NK-92 treated with Interleukin-12 subunit alpha and Interleukin-12 subunit beta, amount 100 ng/mL, for 24 hours (cell line): ENCODE measurements around the gene PKDCC.

Experiments
- DNase-seq: peaks from one replicate; lab custom pipeline; 2025; lab: John Stamatoyannopoulos, UW

Gene PKDCC

DNA sequence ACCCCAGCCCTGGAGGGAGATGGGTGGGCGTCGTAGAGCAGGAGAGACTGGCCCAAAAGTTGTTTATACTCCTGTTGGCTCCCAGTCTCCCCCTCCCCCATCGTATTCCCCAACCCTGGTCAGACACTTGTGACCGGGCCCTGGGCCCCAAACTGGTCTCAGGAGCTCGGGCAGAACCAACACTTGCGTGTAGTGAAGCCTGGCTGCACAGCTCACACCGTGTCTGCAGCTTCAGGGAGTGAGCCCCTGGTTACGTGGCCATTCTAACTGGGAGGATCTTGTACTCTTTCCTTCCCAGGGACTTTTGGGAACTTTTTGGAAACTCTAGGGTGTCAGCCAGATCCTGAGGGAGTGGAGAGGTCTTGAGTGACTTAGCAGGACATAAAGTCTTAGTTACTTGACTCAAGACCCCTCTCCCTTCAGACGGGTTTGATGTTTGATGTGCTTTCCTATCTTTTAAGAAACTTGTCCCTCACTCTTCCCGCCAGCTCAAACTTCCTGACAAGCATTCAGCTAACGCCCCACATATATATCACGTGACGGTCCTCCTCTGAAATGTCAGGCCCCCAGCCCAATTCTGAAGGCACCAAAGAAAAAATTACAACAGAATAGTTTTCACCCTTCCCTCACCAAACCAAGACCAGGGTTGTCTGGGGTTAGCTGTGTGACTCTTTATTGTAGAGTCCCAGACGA lies 2.3 kb downstream of the PKDCC start:
- DNase-seq: no peak

DNA sequence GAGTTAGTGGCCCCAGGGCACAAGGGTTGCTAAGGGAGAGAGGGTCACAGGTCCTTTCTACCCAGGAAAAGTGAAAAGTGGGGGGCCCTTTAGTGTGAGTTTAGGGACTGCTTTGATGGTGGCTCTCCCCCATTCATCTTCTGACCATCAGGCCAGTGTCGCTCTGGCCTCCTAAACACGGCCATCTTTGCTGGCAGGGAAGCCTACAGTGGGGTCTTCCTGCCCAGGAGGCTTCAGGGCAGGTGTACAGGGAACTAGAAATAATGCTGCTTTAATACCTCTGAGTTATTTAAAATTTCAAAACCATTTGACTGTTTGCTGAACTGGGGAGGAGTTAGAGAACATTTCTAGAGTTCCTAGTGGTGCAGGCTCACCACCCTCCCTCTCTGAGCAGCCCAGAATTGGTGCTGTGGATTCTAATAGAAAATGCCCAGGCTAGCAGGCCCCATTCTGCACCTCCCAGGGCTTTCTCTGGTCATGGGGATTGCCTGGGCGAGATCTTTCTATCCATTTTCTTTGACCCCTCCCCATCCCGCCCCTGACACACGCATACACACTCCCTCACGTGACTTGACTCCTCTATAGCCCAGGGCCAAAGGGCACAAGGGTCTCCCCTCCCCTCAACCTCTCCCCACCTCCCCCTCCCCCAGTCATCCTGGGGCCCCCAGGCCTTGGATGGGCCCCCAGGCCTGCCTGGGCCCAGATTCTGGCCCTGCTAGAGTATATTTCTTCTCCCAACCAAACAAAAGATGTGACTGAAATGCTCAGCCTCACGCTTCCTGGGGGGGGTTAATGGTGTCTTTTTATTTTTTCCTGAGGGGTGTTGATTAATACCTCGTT lies 3.1 kb downstream of the PKDCC start:
- DNase-seq: no peak

GRCh38 chr2:42051543-42052235 lies 3.9 kb downstream of the PKDCC start:
- DNase-seq: no peak

GRCh38 chr2:42052702-42053481 lies 5.1 kb downstream of the PKDCC start:
- no peak for DNase-seq

DNA sequence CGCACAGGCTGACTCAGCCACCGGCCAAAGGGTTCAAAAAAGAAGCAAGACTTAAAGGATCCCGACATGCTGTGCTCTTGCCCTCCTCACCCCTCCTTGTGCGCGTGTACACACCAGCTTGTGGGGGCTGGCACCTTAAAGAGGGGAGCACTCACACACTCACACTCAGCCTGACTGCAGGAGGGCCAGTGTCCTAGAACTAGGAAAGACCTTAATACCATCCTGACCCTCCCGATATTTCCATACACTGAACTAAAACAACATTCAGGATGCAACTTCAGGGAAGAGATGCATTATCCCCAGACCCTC lies 5.6 kb downstream of the PKDCC start:
- DNase-seq: no peak

DNA sequence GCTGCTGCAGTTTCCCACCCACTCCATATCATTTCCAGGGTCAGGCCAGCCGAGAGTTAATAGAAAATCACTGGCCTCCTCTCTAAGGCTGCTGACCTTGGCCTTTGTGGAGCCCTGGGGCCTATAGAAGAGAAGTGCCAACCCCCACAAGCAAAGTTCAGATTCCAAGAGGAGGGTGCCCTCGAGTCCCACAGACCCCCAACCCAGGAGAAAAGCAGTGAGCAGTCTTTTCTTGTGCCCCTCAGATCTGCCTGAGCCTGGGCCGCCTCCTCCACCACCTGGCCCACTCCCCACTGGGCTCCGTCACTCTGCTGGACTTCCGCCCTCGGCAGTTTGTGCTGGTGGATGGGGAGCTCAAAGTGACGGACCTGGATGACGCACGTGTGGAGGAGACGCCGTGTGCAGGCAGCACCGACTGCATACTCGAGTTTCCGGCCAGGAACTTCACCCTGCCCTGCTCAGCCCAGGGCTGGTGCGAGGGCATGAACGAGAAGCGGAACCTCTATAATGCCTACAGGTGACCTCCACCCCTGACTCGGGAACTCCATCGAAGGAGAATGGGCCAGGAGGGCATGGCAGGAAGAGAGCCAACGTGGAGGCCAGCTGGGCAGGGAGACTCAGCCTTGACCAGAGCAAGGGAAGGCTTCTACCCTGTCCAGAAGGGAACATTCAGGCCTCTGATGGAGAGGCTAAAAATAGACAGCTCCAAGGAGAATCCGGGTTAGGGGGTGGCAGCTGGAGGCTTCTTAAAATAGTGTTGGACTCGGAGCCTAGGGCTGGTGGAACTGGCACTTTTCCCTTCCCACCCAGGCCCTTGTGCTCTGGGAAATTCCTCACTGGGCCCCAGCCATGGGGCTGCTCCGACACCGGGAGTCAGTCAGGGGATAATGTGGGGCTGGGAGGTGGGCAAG lies 6.2 kb downstream of the PKDCC start:
- no peak for DNase-seq

- DNase-seq: no peak
Observed at GRCh38 chr2:42054714-42055430, 7.1 kb downstream of the PKDCC start.

GRCh38 chr2:42055573-42056514 lies 8.0 kb downstream of the PKDCC start:
- DNase-seq: no peak

GRCh38 chr2:42057159-42057901 lies 9.5 kb downstream of the PKDCC start:
- no peak for DNase-seq

DNA sequence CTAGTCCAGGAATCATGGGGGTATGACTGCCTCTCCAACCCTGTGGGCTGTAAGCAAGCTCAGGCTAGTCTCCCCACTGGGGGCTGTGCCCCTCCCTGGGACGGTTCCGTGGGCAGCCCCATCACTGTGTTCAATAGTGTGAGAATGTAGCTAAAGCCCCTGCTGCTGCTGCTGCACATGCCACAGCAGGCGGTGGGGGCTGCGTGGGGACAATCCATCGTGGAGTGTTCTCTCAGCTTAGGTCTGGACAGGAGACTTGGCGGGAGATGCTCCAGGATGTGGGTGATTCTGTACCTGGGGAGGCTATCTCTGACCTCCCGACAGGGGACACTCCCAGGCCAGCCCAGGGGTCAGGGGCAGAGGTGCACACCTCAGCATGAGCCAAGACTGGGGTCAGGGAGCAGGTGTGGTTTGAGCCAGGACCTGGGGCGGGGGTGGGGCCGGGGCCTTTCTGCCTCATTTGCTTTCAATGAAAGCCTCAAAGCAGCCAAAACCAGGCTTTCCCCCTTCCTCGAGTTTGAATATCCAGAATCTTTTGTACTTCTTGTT lies 10.2 kb downstream of the PKDCC start:
- DNase-seq: no peak

DNA sequence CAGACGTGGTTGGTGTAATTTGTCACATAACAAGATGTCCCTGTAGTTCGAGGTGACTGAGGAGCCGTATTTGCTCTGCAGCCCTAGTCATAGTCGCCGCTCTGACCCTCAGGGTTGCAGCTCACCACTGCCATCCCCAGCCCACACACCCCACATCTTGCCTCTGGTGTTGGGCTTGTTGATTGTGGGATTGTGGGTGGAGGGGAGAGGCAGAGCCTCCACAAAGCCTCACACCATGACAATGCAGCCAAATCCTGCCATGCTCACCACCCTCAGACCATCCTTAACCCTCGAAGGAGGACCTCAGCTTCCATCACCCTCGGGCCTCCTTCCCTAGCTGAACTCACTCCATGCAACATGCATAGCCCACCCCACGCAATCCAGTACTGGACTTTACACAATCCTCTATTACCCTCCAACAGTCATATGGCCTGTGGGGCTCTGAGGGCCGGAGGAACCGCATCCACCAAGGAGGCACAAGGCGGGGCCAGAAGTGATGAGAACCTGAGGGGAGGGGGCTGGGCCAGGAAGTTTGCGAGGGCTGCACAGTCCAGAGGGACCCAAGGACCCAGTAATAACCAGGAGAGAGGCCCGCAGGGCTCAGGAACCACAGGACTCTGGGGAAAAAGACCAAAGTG lies 11.6 kb downstream of the PKDCC start:
- DNase-seq: no peak

DNA sequence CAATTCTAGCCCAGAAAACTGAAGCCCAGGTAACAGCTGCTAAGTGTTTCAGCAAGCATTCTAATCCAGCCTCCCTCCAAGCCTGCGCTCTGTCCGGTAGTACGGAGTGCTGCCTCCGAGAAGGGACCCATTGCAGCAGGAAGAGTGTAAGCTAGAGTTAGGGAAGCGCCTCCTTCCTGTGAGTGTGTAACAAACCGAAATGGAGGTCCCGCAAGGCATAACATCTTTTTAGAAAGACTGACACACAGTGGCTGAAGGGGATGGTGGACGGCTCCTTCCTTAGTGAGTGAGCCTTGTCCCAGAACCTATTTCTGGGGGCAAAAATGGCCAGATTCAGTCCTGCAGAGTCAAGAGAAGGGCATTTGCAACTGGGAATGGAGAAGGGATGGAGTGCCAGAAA lies 12.2 kb downstream of the PKDCC start:
- DNase-seq: no peak

DNA sequence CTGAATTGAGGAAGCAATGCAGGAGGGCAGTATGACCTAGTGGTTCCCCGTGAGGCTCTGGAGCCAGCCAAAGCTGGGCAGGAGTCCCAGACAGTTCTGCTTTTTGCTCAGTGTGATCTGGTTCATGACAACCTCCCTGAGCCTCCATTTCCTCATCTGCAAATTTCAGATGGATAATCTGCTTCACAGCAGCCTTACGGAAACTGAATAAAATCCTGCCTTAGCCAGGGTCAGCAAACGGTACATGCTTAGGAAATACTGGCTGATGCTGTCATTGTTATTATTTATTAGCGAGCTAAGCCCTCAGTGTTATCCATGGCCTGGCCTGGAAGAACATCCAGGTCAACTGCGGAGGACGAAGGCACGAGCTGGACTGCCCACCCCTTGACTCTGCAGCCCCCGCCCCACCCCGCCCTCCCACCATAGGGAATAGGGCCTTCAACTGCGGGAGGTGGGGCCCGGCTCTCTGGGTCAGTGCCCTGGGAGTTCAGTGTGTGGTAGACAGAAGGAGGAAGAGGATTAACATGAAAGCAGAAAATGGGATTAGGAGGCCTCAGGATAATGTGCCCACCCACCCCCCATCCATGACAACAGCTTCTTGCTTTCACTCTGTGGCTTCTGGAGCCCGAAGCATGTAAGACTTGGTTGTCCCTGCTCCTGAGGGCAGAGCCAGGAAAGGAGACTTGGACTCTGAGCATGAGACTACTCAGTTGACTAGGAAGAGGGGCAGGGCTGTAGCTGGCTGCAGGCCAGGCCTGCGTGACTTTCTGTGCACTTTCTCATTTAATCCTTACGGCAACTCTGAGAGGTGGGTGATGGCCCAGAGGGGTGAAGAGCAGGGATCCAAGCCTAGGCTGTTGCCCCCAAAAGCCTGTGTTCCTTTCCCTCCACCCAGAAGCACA lies 13.1 kb downstream of the PKDCC start:
- no peak for DNase-seq

DNA sequence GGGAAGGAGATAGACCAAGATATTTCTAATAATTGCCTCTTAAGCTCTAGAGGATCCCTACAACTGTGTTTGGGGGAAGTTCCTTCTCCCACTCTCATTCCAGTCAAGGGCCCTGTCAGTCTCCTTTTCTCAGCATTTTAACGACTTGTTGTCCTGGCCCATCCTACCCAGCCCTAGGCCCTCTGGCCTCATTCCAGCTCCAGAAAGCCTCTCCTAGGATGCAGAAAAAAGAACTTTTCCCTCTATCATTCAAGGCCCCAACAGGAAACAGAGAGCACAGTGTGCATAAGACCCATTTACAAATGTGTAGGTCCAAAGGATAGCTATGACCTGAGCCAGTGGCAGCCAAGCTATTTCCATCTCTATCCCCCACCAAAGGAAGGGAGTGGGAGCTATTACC lies 14.0 kb downstream of the PKDCC start:
- DNase-seq: no peak

DNA sequence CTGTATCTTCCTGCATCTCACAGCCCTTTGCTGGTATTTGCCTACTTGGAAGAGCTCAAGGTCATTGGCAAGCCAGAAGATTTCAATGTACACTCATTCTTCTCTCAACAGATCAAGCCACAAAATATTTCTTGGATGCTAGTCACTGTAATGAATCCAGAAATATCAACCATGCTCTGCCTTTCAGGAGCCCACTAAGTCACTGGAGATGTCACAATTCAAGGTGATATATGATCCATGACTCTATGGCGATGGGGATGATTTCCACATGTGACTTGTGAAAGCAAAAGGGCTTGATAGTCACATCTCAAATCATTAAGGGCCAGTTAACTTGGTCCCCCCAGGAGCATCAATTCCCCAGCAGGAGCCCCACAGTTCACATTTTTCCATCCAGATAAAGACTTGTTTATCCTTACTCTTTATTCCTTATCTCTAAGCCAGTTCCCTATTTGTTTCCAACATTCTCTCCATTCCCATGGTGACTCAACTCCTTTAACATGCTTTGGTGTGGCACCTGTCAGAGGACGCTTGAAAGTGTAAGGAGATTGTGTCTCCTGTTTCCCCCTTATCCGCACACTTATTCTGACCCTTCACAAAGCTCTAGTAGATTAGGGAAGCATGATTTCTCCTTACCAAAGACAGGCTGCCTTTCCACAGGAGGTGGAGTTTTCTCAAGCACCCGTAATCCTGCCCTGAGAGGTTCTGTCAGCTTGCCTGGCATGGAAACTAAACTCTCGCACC lies 15.8 kb downstream of the PKDCC start:
- no peak for DNase-seq

DNA sequence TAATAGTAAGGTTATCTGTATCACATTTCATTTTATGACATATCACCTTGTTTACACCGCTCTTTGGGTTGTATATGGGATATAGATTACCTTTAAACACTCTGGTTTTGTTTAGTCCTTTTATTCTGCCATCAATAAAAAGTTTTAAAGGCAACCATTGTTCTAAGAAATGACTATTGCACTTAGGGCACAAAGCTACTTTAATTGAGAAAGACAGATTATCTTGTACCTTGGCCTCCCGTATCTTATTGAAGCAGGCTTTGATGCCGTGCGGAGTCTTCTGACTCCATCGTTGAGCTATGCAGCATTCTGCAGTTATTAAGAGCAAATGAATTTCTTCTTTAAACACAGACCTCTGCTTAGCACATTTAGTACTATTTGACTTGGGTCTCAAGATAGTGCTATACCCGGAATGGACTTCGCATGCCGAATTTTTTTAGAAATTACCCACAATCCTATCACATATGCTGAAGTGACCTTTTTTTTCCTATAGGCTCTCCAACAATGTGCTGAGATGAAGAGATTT lies 16.7 kb downstream of the PKDCC start:
- no peak for DNase-seq
